NCI-H526 treated with DMSO at 0.1 percent for 48 hours (cell line): ENCODE results near the gene RNF224.

Source experiments
- DNase-seq: peaks from one replicate; lab custom pipeline; 2025; lab: John Stamatoyannopoulos, UW

Gene RNF224

GRCh38 chr9:137227054-137227852 is at the start of gene RNF224:
RNF224 (plus strand) TSS chr9:137227502; CDS start chr9:137228336, 834 bp downstream.
- peak; percentile 23 for DNase-seq

GRCh38 chr9:137178201-137178938 is 48.9 kb upstream of the RNF224 start:
- no peak for DNase-seq

- DNase-seq: no peak
These were observed 48.2 kb upstream of the RNF224 start for GRCh38 chr9:137178939-137179630.

- DNase-seq: no peak
These were observed 47.5 kb upstream of the RNF224 start for GRCh38 chr9:137179761-137180160.

- no peak for DNase-seq
These were observed 46.8 kb upstream of the RNF224 start for GRCh38 chr9:137180491-137180890.

GRCh38 chr9:137181680-137182079 is 45.6 kb upstream of the RNF224 start:
- no peak for DNase-seq

- DNase-seq: no peak
These were observed 44.5 kb upstream of the RNF224 start for GRCh38 chr9:137182836-137183235.

GRCh38 chr9:137183980-137184595 is 43.2 kb upstream of the RNF224 start:
- DNase-seq: no peak

GRCh38 chr9:137184881-137185660 is 42.2 kb upstream of the RNF224 start:
- DNase-seq: no peak

GRCh38 chr9:137185921-137186320 is 41.4 kb upstream of the RNF224 start:
- no peak for DNase-seq

GRCh38 chr9:137186385-137186784 is 40.9 kb upstream of the RNF224 start:
- no peak for DNase-seq

GRCh38 chr9:137187386-137187785 is 39.9 kb upstream of the RNF224 start:
- no peak for DNase-seq

GRCh38 chr9:137188086-137188489 is 39.2 kb upstream of the RNF224 start:
- DNase-seq: no peak

- peak; percentile 50 for DNase-seq
These were observed 38.6 kb upstream of the RNF224 start, which contains the start of the genes ANAPC2 and SSNA1 for GRCh38 chr9:137188490-137189296. ANAPC2 (minus strand) TSS chr9:137188560; CDS start chr9:137188532, 28 bp downstream. SSNA1 (plus strand) TSS chr9:137188676; CDS start chr9:137188727, 51 bp downstream.

- DNase-seq: no peak
These were observed 37.7 kb upstream of the RNF224 start for GRCh38 chr9:137189297-137190295.

GRCh38 chr9:137190315-137190856 is 36.9 kb upstream of the RNF224 start:
- no peak for DNase-seq

GRCh38 chr9:137191245-137191644 is 36.1 kb upstream of the RNF224 start:
- no peak for DNase-seq

GRCh38 chr9:137191691-137192447 is 35.4 kb upstream of the RNF224 start:
- DNase-seq: no peak
